H1 (cell line): ENCODE data around the gene TMTC2. TPM values are rescaled to one million over a fixed set of nuclear protein-coding genes. Genes with fewer than 3 reads are reported as not detected.

ENCODE experiments used
- CTCF ChIA-PET: fragments of 300-600 bp; sonication (Branson Sonifier 250); formaldehyde crosslinking; loops from one replicate; lab custom pipeline; 2021; ENCODE audit not compliant: partially characterized antibody; lab: Charles Lee
- POLR2A ChIA-PET: fragments of 300-600 bp; sonication (Branson Sonifier 250); formaldehyde crosslinking; loops from one replicate; lab custom pipeline; 2021; ENCODE audit warnings: inconsistent platforms; ENCODE audit not compliant: partially characterized antibody; lab: Charles Lee
- DNase-seq, 2 experiments: peaks; one replicate each; pipeline versions ENCODE4 v3.0.0 to v3.0.0-alpha.2; 2010 to 2022; ENCODE audit warnings: low spot score in 2 of 2, low read depth in 1 of 2, mixed read lengths in 1 of 2
- FAIRE-seq: peaks from 2 replicates; lab custom pipeline; 2011; peaks lifted over from hg19 to GRCh38; lab: Jason Lieb, UNC
- H2AFZ ChIP-seq: 2 replicates; pipeline ENCODE4 v1.8.1; 2012; ENCODE audit warnings: low read length, inconsistent platforms
- H2AK5ac ChIP-seq: 2 replicates; pipeline ENCODE4 v1.6.1; 2013; ENCODE audit warnings: low read depth, low read length
- H2BK120ac ChIP-seq: replicated peaks from 2 replicates; pipeline ENCODE3; 2013; ENCODE audit warnings: low read depth, low read length, inconsistent platforms
- H2BK12ac ChIP-seq: 2 replicates; pipeline ENCODE4 v1.6.1; 2013; ENCODE audit warnings: low read depth, low read length
- H2BK15ac ChIP-seq: 2 replicates; pipeline ENCODE4 v1.6.1; 2013; ENCODE audit warnings: low read length
- H2BK20ac ChIP-seq: 2 replicates; pipeline ENCODE4 v1.6.1; 2013; ENCODE audit warnings: low read length
- H2BK5ac ChIP-seq: 2 replicates; pipeline ENCODE4 v1.6.1; 2013; ENCODE audit warnings: low read depth, low read length
- H3K14ac ChIP-seq: 2 replicates; pipeline ENCODE4 v1.6.1; 2013; ENCODE audit warnings: inconsistent platforms; ENCODE audit not compliant: insufficient read length
- H3K18ac ChIP-seq: 2 replicates; pipeline ENCODE4 v1.6.1; 2013; ENCODE audit warnings: low read length; ENCODE audit errors: extremely low read depth
- H3K23ac ChIP-seq: 2 replicates; pipeline ENCODE4 v1.6.1; 2013; ENCODE audit warnings: inconsistent platforms; ENCODE audit not compliant: insufficient read length
- H3K23me2 ChIP-seq: 2 replicates; pipeline ENCODE4 v1.6.1; 2013; ENCODE audit warnings: low read depth, low read length
- H3K27ac ChIP-seq: 2 replicates; pipeline ENCODE4 v1.6.1; 2011; ENCODE audit warnings: low read depth, low read length, inconsistent platforms
- H3K27me3 ChIP-seq, 4 experiments: replicated peaks in 1 of 4; 1 replicate in 1 of 4; 2 replicates in 3 of 4; pipeline versions ENCODE4 v1.6.1 to v1.8.1; 2011 to 2013; ENCODE audit warnings: low read length in 3 of 4, mild to moderate bottlenecking in 3 of 4, inconsistent platforms in 2 of 4, mixed read lengths in 2 of 4, moderate library complexity in 1 of 4; ENCODE audit not compliant: control insufficient read depth in 3 of 4, insufficient read depth in 3 of 4; ENCODE audit errors: extremely low read depth in 1 of 4
- H3K36me3 ChIP-seq, 4 experiments: 2 replicates each; pipeline versions ENCODE4 v1.6.1 to v1.8.1; 2011 to 2013; ENCODE audit warnings: mild to moderate bottlenecking in 4 of 4, low read length in 3 of 4, moderate library complexity in 2 of 4, control low read depth in 1 of 4, inconsistent platforms in 1 of 4; ENCODE audit not compliant: insufficient read depth in 4 of 4, control insufficient read depth in 2 of 4
- H3K4ac ChIP-seq: replicated peaks from 2 replicates; pipeline ENCODE3; 2013; ENCODE audit warnings: low read length, low read depth, mixed read lengths, inconsistent platforms; ENCODE audit not compliant: insufficient read length
- H3K4me1 ChIP-seq, 4 experiments: replicated peaks in 1 of 4; 1 replicate in 1 of 4; 2 replicates in 3 of 4; pipeline versions ENCODE4 v1.6.1 to v1.8.1; 2011 to 2013; ENCODE audit warnings: low read length in 3 of 4, inconsistent platforms in 2 of 4, mixed read lengths in 1 of 4; ENCODE audit not compliant: insufficient read depth in 4 of 4, control insufficient read depth in 3 of 4
- H3K4me2 ChIP-seq, 2 experiments: 2 replicates each; pipeline versions ENCODE4 v1.6.1 to v1.8.1; 2011 to 2013; ENCODE audit warnings: low read depth in 2 of 2, low read length in 2 of 2, control low read depth in 1 of 2, inconsistent platforms in 1 of 2, mild to moderate bottlenecking in 1 of 2; ENCODE audit not compliant: insufficient read depth in 1 of 2
- H3K4me3 ChIP-seq, 4 experiments: fragments of 200-600, 300-600 bp in 1 of 4; sonication (generic), shearing (Covaris generic), sonication (Bioruptor Twin) in 1 of 4; 2 replicates each; pipeline versions ENCODE4 v1.5.1 to v1.8.1; 2011 to 2016; ENCODE audit warnings: low read length in 4 of 4, low read depth in 3 of 4, control low read depth in 2 of 4, inconsistent platforms in 2 of 4, mild to moderate bottlenecking in 2 of 4, mixed read lengths in 1 of 4, moderate library complexity in 1 of 4; ENCODE audit not compliant: insufficient read depth in 2 of 4; ENCODE audit errors: extremely low read depth in 1 of 4
- H3K56ac ChIP-seq: replicated peaks from 2 replicates; pipeline ENCODE3; 2013; ENCODE audit warnings: low read depth, mild to moderate bottlenecking, mixed read lengths, low read length, inconsistent platforms; ENCODE audit not compliant: insufficient read length
- H3K79me1 ChIP-seq: 2 replicates; pipeline ENCODE4 v1.6.1; 2013; ENCODE audit warnings: low read depth, low read length, control low read depth
- H3K79me2 ChIP-seq, 2 experiments: 2 replicates each; pipeline versions ENCODE4 v1.6.1 to v1.8.1; 2012 to 2013; ENCODE audit warnings: low read length in 2 of 2, mild to moderate bottlenecking in 2 of 2, inconsistent platforms in 1 of 2; ENCODE audit not compliant: insufficient read depth in 2 of 2, control insufficient read depth in 1 of 2
- H3K9ac ChIP-seq, 4 experiments: replicated peaks in 1 of 4; 1 replicate in 1 of 4; 2 replicates in 3 of 4; pipeline versions ENCODE4 v1.6.1 to v1.8.1; 2011 to 2013; ENCODE audit warnings: low read depth in 3 of 4, low read length in 3 of 4, control low read depth in 2 of 4, mild to moderate bottlenecking in 2 of 4, moderate library complexity in 2 of 4, inconsistent platforms in 1 of 4; ENCODE audit errors: extremely low read depth in 1 of 4
- H3K9me3 ChIP-seq, 2 experiments: 2 replicates each; pipeline versions ENCODE4 v1.6.1 to v1.8.1; 2012 to 2013; ENCODE audit warnings: mild to moderate bottlenecking in 2 of 2, moderate library complexity in 2 of 2, control low read depth in 1 of 2, inconsistent platforms in 1 of 2, low read depth in 1 of 2, low read length in 1 of 2, mixed read lengths in 1 of 2; ENCODE audit not compliant: insufficient read depth in 2 of 2
- H4K20me1 ChIP-seq, 2 experiments: replicated peaks in 1 of 2; 2 replicates each; pipeline versions ENCODE3 to v1.8.1; 2011 to 2013; ENCODE audit warnings: inconsistent platforms in 2 of 2, low read length in 2 of 2, mild to moderate bottlenecking in 1 of 2; ENCODE audit not compliant: insufficient read depth in 2 of 2, control insufficient read depth in 1 of 2
- H4K5ac ChIP-seq: 2 replicates; pipeline ENCODE4 v1.6.1; 2013; ENCODE audit warnings: low read length, low read depth, mixed read lengths, inconsistent platforms; ENCODE audit not compliant: insufficient read length
- H4K8ac ChIP-seq: 2 replicates; pipeline ENCODE4 v1.8.0; 2013; ENCODE audit warnings: mild to moderate bottlenecking, moderate library complexity, low read length, inconsistent platforms; ENCODE audit not compliant: insufficient read depth; ENCODE audit errors: extremely low read depth
- H4K91ac ChIP-seq: replicated peaks from 2 replicates; pipeline ENCODE3; 2013; ENCODE audit warnings: low read length, mixed read lengths, inconsistent platforms; ENCODE audit not compliant: insufficient read length
- CHD2 ChIP-seq: IDR thresholded peaks from 2 replicates; pipeline ENCODE4 v1.6.1; 2012; ENCODE audit warnings: low read length, improper control_type of control experiment
- CREB1 ChIP-seq: IDR thresholded peaks from 2 replicates; pipeline ENCODE4 v1.6.1; 2012; ENCODE audit warnings: inconsistent platforms
- CTBP2 ChIP-seq: IDR thresholded peaks from 2 replicates; pipeline ENCODE4 v1.7.0; 2011; ENCODE audit warnings: borderline replicate concordance, mild to moderate bottlenecking, moderate library complexity, mixed read lengths, low read length; ENCODE audit not compliant: insufficient read depth, insufficient read length
- E2F6 ChIP-seq: IDR thresholded peaks from 2 replicates; pipeline ENCODE4 v1.6.1; 2012; ENCODE audit warnings: inconsistent platforms
- HDAC6 ChIP-seq: IDR thresholded peaks from one replicate; pipeline ENCODE4 v1.7.1; 2012; ENCODE audit warnings: low read depth, mild to moderate bottlenecking, inconsistent platforms, low read length, moderate library complexity
- KDM4A ChIP-seq: IDR thresholded peaks from one replicate; pipeline ENCODE4 v1.7.1; 2012; ENCODE audit warnings: low read depth, mild to moderate bottlenecking, moderate library complexity, low read length, inconsistent platforms; ENCODE audit not compliant: severe bottlenecking
- MAFK ChIP-seq: IDR thresholded peaks from 2 replicates; pipeline ENCODE4 v1.6.1; 2012; ENCODE audit warnings: low read depth, mild to moderate bottlenecking, improper control_type of control experiment, low read length
- POLR2A ChIP-seq, 2 experiments: IDR thresholded peaks; 1 replicate in 1 of 2; 2 replicates in 1 of 2; pipeline ENCODE4 v1.6.1; 2011; ENCODE audit warnings: low read depth in 2 of 2, low read length in 2 of 2, mild to moderate bottlenecking in 2 of 2; ENCODE audit errors: control extremely low read depth in 1 of 2
- POU5F1 ChIP-seq: IDR thresholded peaks from 2 replicates; pipeline ENCODE4 v1.6.1; 2011; ENCODE audit warnings: low read depth, mild to moderate bottlenecking, low read length, moderate library complexity
- RBBP5 ChIP-seq: IDR thresholded peaks from 2 replicates; pipeline ENCODE4 v1.7.1; 2012; ENCODE audit warnings: low read depth, mild to moderate bottlenecking, inconsistent platforms, low read length, moderate library complexity, borderline replicate concordance
- RXRA ChIP-seq: IDR thresholded peaks from 2 replicates; pipeline ENCODE4 v1.6.1; 2011; ENCODE audit warnings: low read depth, mild to moderate bottlenecking, low read length, moderate library complexity; ENCODE audit not compliant: insufficient read depth
- SAP30 ChIP-seq: fragments of 300-600 bp; sonication (generic); IDR thresholded peaks from 2 replicates; pipeline ENCODE4 v1.7.1; 2012; ENCODE audit warnings: low read length, moderate library complexity, mild to moderate bottlenecking, inconsistent platforms; ENCODE audit not compliant: insufficient read depth, insufficient replicate concordance
- SP2 ChIP-seq: IDR thresholded peaks from 2 replicates; pipeline ENCODE4 v1.6.1; 2012; ENCODE audit warnings: mild to moderate bottlenecking, low read length, inconsistent platforms
- TBP ChIP-seq: IDR thresholded peaks from 2 replicates; pipeline ENCODE4 v1.6.1; 2011; ENCODE audit warnings: low read depth, low read length, improper control_type of control experiment
- TEAD4 ChIP-seq: IDR thresholded peaks from 2 replicates; pipeline ENCODE4 v1.6.1; 2012; ENCODE audit warnings: low read depth, low read length, inconsistent platforms, mixed read lengths
- WGBS, 2 experiments: shearing (Covaris generic) in 1 of 2; methylation state at CpG; one replicate each; pipeline versions ENCODE4 v1.1.6 to v1.1.7; 2013 to 2015; ENCODE audit warnings: low lambda C conversion rate in 2 of 2, mixed read lengths in 2 of 2, inconsistent platforms in 1 of 2, low coverage in 1 of 2, missing lambda C conversion rate in 1 of 2; ENCODE audit not compliant: insufficient replicate concordance in 2 of 2, insufficient coverage in 1 of 2, insufficient read length in 1 of 2; ENCODE audit errors: extremely low coverage in 1 of 2, missing lambda C conversion rate in 1 of 2; 5-methylcytosine and 5-hydroxymethylcytosine counted together
- polyA plus RNA-seq, 7 experiments: library from polyadenylated mRNA; depleted of rRNA in 3 of 7; stranded (reverse) in 5 of 7; unstranded in 2 of 7; fragments of >200 nt in 5 of 7; fragments of 200-250 nt in 2 of 7; gene quantifications; 1 replicate in 5 of 7; 2 replicates in 1 of 7; 4 replicates in 1 of 7; pipeline versions ENCODE4 v1.2.1 to v1.2.3, GENCODE V29; 2011 to 2013; ENCODE audit warnings: missing spikeins in 2 of 7, mixed read lengths in 2 of 7
- total RNA-seq: library from RNA; stranded (reverse); fragmentation: NEBNext Ultra II Directional; extraction: Animal tissue kit (Norgen Biotek cat#: 25700); gene quantifications from 2 replicates; pipeline ENCODE4 v1.2.1, GENCODE V29; 2021

Gene TMTC2
- total and polyA plus RNA-seq, 2 of the 8 experiments (the other 6 are each of a cell fraction or from before 2014, with no cell fraction given) = 2.3 to 3.9 TPM

- WGBS, 2 experiments = 89% methylated on average over 3 of the region's 3 CpGs; no CpG with 5 or more reads in 1 of the 2 experiments
- no peak for TF ChIP-seq E2F6
- no peak for TF ChIP-seq CTBP2
- TF ChIP-seq HDAC6 = no peak
- TF ChIP-seq SP2 = no peak
- no peak for TF ChIP-seq MAFK
- TF ChIP-seq TEAD4 = no peak
- no peak for TF ChIP-seq TBP
- no peak for TF ChIP-seq KDM4A
- TF ChIP-seq POU5F1 = no peak
- no peak for TF ChIP-seq RBBP5
- TF ChIP-seq POLR2A (IDR thresholded peaks at IDR 0.05; ENCODE audit: control extremely low read depth in 1 of 2, low read depth in 2 of 2, low read length in 2 of 2) = no peak
- TF ChIP-seq CHD2 = no peak
- no peak for TF ChIP-seq SAP30
- no peak for TF ChIP-seq CREB1
- TF ChIP-seq RXRA = no peak
Measured at GRCh38 chr12:82842480-82842879, 155.8 kb downstream of the TMTC2 start.

More at GRCh38 chr12:82842480-82842879, 155.8 kb downstream of the TMTC2 start:
- Histone ChIP-seq H4K5ac (no peak overlapping the region), H2BK120ac (no peak overlapping the region), H2BK12ac (no peak overlapping the region), H3K18ac (no peak overlapping the region), H2BK20ac (no peak overlapping the region), H3K4ac (no peak overlapping the region), H3K79me2 (no peaks in the 10 kb centered on the region), H3K4me1 (peaks cover 0 to 5% (median 0%) of the 10 kb centered on the region in 4 experiments; a peak in 1 of 7 replicates), H3K79me1 (no peaks in the 10 kb centered on the region), H3K23me2 (no peaks in the 10 kb centered on the region), H2BK15ac (no peak overlapping the region), H4K91ac (no peak overlapping the region), H3K27ac (no peak overlapping the region), H3K23ac (no peak overlapping the region), H3K9ac (no peak overlapping the region), H3K56ac (no peak overlapping the region), H2BK5ac (no peak overlapping the region), H4K20me1 (no peaks in the 10 kb centered on the region), H3K4me2 (no peak overlapping the region), H3K36me3 (no peaks in the 10 kb centered on the region), H2AFZ (no peak overlapping the region), H3K27me3 (no peaks in the 10 kb centered on the region), H3K14ac (no peak overlapping the region), H3K9me3 (no peaks in the 10 kb centered on the region), H2AK5ac (no peak overlapping the region), H4K8ac (no peak overlapping the region), H3K4me3 (no peak overlapping the region)
- DNase-seq = no peak
- ChIA-PET CTCF (no interaction called here), POLR2A (no interaction called here)
- FAIRE-seq = no peak
